ENCODE data around the gene FKRP. TPM values are rescaled to one million over a fixed set of nuclear protein-coding genes. Genes with fewer than 3 reads are reported as not detected.

The FKRP gene
- total and polyA plus RNA-seq, 9 donors: 10.7 to 24.4 (median 18.7) TPM

- Histone ChIP-seq H3K27me3 (no peaks in the 10 kb centered on the region), H3K4me3 (no peak overlapping the region), H3K27ac (no peak overlapping the region), H3K4me1 (ENCODE audit: insufficient read depth) (no peaks in the 10 kb centered on the region), H3K36me3 (no peaks in the 10 kb centered on the region), H3K9me3 (no peaks in the 10 kb centered on the region)
- TF ChIP-seq EP300 (IDR thresholded peaks at IDR 0.05) (no peak), CTCF (IDR thresholded peaks at IDR 0.05) (no peak), POLR2A (IDR thresholded peaks at IDR 0.05) (no peak)
- no peak for DNase-seq
- intact Hi-C loops (cut with DNase I): no loop called here
- 85 to 88% (median 86%) methylated on average over 25 to 26 of the region's 26 CpGs for WGBS, 3 donors
These were observed 20.6 kb upstream of the FKRP start for GRCh38 chr19:46725036-46725820.

- DNase-seq: no peak
- whole genome bisulfite sequencing, 3 donors: 75 to 81% (median 76%) methylated on average over 9 of the region's 9 CpGs
- H3K36me3 ChIP-seq: no peaks in the 10 kb centered on the region
These were observed 19.9 kb upstream of the FKRP start for GRCh38 chr19:46725859-46726393.

GRCh38 chr19:46726551-46726950, 19.3 kb upstream of the FKRP start:
- H3K36me3 ChIP-seq: no peaks in the 10 kb centered on the region
- H3K27me3 ChIP-seq: no peaks in the 10 kb centered on the region
- no peaks in the 10 kb centered on the region for H3K4me1 ChIP-seq (ENCODE audit: insufficient read depth)
- intact Hi-C loops (cut with DNase I): no loop called here
- TF ChIP-seq EP300 (IDR thresholded peaks at IDR 0.05) (no peak), CTCF (IDR thresholded peaks at IDR 0.05) (no peak), POLR2A (IDR thresholded peaks at IDR 0.05) (no peak)
- no peak for DNase-seq
- no peak overlapping the region for H3K4me3 ChIP-seq
- no peak overlapping the region for H3K27ac ChIP-seq
- no peaks in the 10 kb centered on the region for H3K9me3 ChIP-seq
- WGBS, 3 donors: 79 to 83% (median 82%) methylated on average over 10 of the region's 10 CpGs

More at GRCh38 chr19:46725859-46726393, 19.9 kb upstream of the FKRP start:
- Histone ChIP-seq H3K27ac (no peak overlapping the region), H3K27me3 (no peaks in the 10 kb centered on the region), H3K9me3 (no peaks in the 10 kb centered on the region), H3K4me1 (ENCODE audit: insufficient read depth) (no peaks in the 10 kb centered on the region), H3K4me3 (no peak overlapping the region)
- intact Hi-C loops (cut with DNase I): no loop called here
- TF ChIP-seq POLR2A (IDR thresholded peaks at IDR 0.05): no peak

- H3K4me1 ChIP-seq (ENCODE audit: insufficient read depth): no peaks in the 10 kb centered on the region
- intact Hi-C loops (cut with DNase I): no loop called here
- no peak overlapping the region for H3K4me3 ChIP-seq
- H3K9me3 ChIP-seq: no peaks in the 10 kb centered on the region
- peak in 2 of 5 donors; percentile 43 to 47 for DNase-seq
- WGBS, 3 donors: 41 to 45% (median 43%) methylated on average over 14 of the region's 14 CpGs
- H3K27me3 ChIP-seq: no peaks in the 10 kb centered on the region
- TF ChIP-seq CTCF (IDR thresholded peaks at IDR 0.05) (no peak), POLR2A (IDR thresholded peaks at IDR 0.05) (no peak), EP300 (IDR thresholded peaks at IDR 0.05) (no peak)
- H3K36me3 ChIP-seq: no peaks in the 10 kb centered on the region
- no peak overlapping the region for H3K27ac ChIP-seq
These were observed 18.8 kb upstream of the FKRP start for GRCh38 chr19:46726971-46727501.

- H3K36me3 ChIP-seq: no peaks in the 10 kb centered on the region
- intact Hi-C loops (cut with DNase I): loop anchor here in 1 of 4 donors (2.0 kb wide), 1 partner anchor 23 kb away; no protein-coding TSS in a partner anchor
- TF ChIP-seq POLR2A (IDR thresholded peaks at IDR 0.05) (no peak), CTCF (IDR thresholded peaks at IDR 0.05) (no peak), EP300 (IDR thresholded peaks at IDR 0.05) (no peak)
- no peaks in the 10 kb centered on the region for H3K27me3 ChIP-seq
- peak overlapping the region; percentile 6 to 39 for H3K27ac ChIP-seq
- DNase-seq: no peak
- H3K9me3 ChIP-seq: no peaks in the 10 kb centered on the region
- 61 to 72% (median 62%) methylated on average over 9 to 11 of the region's 11 CpGs for WGBS, 3 donors
- no peak overlapping the region for H3K4me3 ChIP-seq
- no peaks in the 10 kb centered on the region for H3K4me1 ChIP-seq (ENCODE audit: insufficient read depth)
These were observed 18.1 kb upstream of the FKRP start for GRCh38 chr19:46727757-46728156.

All from ovary (tissue), 9 donors.